HG03354 (cell line): ENCODE results near the gene DIAPH2.
A peak's percentile ranks its signal among the peaks of the same experiment; 100 is the strongest.

Experiments used
- ATAC-seq: cut with Tn5 transposase; IDR thresholded peaks from one replicate; pipeline ENCODE4 v1.9.1; 2021; ENCODE audit warnings: mild to moderate bottlenecking; ENCODE audit not compliant: unreplicated experiment, poor library complexity, severe bottlenecking

DIAPH2 gene

DNA sequence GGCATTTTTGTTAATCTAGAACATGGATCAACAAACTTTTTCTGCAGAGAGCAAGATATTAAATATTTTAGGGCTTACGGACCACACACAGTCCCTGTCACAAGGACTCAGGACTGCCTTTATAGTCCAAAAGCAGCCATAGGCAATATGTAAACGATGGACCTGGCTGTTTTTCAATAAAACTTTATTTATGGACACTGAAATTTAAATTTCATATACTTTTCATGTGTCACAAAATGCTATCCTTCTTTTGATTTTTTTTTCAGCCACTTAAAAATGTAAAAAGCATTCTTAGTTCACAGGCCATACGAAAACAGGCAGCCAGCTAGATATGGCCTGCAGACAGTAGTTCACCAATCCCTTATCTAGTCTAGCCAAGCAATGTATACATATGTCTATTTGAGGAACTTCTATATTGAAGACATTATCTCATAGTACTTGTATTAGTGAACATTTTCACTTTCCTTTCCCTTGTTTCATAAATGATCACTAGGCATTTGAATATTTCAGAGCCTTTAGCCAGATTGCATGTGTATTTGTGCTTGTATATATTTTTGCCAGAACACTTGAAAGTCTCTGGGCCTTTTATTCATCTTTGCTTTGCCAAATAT lies 549.9 kb downstream of the DIAPH2 start:
- peak; percentile 100 for ATAC-seq

DNA sequence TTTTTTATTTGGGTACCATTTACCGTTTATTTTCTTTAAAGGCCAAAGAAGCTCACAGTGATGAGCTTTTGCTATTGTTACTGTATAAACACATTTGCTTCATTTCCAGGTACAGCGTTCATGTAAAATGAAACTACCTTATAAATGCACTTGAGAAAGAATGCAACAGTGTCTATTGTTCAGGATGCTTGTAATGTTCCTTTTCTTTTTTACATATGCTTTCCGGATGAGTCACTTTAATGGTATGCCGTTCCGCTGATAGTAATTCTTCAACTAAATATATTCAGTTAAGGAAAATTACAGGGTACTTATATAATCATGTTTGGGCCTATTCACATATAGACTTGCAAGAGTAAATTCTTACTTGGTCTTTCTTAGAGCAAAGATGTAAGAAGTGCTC lies 554.0 kb downstream of the DIAPH2 start:
- no peak for ATAC-seq

DNA sequence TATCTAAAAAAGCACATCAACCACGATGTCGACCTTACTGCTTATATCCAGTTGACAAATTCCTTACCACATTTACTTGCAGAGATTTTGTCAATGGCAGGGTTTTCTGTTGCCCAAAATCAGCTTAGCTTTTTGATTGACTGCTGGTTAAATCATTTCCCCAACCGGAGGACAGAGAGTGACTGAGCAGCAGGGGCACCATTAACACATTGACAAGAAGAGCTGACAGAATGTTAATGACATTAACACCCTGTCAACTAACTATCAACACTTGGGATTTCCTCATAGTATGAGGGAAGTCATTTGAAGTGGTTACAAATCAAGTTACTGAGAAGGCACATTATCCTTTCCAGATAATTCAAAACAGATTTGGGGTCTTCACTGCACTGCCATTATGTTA lies 567.5 kb downstream of the DIAPH2 start:
- ATAC-seq: no peak

DNA sequence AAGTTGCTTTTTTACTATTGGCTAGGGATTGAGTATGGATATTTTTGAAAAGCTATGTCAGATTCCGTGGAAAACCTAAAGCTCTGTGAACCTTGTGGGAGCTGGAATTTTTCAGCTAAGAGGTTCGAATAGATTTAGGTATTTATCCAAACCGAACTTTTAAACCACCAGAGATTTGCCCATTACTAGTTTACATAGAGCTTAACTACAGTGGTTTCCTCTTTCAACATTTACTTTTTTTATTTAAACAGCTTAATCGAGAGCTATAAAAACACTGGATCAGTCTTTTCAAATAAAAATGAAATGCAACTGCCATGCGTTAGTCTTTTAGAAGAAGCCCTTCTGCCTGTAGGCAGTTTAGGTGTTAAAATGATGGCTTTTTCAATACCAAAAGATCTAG lies 576.0 kb downstream of the DIAPH2 start:
- no peak for ATAC-seq

DNA sequence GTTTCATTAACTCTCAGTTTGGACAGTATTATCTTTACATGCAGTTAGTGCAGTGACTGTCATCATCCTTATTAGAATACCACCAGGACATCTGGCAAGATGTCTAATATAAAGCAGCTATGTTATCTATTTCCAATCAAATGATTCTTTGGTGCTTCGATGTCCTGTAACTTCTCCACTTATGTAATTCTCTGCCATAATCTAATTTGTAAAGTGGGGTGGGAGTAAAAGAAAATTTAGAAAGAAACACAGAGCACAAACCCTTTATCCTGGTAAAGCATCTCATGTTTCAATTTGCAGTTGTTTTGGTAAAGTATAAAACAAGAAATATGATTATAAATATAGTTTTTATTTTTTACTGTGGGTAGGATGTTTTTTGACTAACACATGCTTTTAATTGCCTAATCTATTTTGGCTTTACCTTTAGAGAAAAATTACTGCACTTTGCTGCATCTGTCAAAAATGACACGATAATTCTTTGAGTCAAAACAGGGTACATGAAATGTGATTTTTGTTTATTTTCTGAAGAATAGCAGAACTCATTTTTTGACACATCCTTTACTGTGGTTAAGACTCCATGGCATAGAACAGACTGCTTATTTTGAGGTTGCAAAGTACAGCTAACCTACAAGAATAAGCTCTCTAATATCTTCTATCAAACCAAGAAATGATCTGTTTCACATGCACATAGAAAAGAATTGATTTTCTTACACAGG lies 581.9 kb downstream of the DIAPH2 start:
- ATAC-seq: no peak

DNA sequence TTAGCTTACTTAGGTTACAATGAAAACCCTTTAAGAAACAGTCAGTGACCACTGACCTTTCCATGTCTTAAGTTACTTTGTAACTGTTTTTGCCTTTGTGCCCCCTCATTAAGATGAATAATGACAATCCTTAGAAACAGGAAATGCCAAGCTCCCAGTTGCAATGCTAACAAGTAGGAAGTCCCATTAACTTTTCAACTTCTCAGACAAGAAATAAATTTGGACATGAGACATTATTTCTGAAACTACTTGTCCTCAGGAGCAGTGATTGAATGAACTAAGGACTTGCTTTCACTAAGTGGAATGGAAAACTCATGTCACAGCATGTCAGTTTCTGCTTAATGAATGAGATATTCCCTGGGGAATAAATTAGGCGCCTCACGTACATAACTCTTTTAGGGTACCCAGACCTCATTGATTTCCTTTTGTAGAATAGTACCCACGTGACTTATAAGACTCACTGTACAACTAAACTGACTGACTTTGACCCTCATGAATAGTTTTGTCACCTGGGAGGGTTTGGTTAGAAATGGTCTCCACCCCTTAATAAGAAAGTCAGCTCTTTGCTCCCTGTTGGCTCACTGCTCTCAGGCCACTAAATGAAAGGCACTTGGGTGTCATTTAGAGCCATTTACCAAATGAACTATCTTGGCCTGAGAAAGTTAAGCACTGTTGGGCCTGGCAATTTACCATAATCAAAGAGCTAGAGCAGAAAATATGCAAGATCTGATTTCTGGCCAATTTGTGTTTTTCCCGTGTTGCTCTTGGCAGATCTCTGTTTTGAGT lies 582.9 kb downstream of the DIAPH2 start:
- ATAC-seq: no peak

DNA sequence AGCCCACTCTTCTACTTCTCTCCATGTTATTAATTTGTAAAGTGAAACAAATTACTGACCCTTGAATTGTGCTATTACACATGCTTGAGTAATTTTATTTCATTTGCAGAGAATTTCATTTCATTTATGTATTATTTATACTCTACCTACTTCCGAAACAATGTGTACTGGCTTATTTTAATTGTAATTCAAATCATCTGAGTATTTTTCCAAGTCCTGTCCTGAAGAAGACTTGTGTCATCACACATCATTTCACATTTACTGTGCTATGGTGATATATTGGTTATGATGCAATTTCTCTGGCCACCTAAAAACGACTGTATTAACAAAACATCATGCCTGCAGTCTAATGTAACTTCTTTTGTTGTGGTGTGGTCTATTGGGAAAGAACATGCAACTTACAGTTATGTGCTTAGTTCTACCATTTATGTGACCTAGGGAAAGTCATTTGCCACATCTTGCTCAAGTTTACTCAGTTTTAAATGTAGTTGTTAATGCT lies 583.6 kb downstream of the DIAPH2 start:
- no peak for ATAC-seq

DNA sequence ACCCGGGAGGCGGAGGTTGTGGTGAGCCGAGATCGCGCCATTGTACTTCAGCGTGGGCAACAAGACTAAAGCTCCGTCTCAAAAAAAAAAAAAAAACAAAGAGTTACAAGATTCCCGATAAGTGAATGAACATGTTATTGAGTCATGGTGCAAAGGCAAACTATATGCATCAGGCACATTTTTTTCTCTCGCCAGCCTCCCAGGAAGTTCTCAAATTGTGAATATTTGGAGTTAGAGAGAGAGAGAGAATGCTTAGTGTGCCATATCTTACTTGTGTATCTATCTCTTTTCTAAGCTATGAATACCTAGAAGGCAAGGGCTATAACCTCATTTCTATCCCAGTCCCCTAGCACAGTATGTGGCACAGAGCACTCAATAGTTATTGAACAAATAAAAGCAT lies 599.9 kb downstream of the DIAPH2 start:
- ATAC-seq: no peak

DNA sequence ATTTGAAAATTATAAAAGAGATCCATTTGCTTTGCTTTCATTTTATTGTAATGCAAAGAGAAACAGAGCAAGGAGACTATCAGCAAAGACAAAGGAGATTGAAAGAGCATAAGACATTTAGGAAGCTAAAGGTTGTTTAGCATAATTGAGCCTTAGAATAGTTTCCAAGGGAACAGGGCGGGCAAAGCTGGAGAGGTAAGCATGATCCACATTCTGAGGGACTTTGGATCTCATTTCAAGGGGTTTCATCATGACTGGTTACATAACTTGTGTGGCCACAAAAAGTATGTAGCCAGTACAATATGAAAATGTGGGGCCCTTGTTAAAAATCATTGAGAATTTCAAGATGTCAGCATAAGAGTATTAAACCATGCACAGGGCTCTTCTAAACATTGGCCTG lies 605.6 kb downstream of the DIAPH2 start:
- ATAC-seq: no peak

DNA sequence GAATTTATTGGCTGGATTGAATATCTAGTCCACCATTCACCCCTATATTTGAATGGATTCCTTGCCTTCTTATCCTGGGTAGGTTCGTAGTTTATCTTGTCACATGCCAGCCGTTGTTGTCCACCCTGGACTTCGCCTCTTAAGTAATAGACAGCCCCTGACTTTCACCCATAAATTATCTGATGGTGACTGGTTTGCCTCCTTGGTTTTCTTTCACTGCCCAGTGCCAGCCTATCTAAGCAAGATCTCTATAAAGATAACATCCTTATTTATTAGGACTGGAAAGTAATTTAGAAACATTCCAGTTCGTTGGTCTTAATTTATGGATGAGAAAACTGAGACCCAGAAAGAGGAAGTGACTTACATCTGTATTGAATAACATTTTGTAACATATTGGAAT lies 609.4 kb downstream of the DIAPH2 start:
- no peak for ATAC-seq

DNA sequence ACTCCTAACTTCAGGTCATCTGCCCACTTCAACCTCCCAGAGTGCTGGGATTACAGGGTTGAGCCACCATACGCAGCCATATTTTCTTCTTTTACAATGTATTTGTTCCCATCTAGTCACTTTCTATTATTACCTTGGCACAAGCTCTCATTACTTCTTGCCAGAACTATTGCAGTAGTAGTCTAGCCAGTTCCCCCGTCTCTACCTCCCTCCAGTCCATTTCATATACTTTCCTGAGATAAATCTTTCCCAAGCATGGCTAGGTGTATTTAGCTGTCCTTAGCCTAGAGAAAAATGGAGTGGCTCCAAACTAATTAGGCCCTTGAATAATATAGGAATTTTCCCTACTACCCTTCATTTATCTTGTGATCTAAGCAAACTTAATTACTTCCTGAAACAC lies 611.3 kb downstream of the DIAPH2 start:
- ATAC-seq: no peak

DNA sequence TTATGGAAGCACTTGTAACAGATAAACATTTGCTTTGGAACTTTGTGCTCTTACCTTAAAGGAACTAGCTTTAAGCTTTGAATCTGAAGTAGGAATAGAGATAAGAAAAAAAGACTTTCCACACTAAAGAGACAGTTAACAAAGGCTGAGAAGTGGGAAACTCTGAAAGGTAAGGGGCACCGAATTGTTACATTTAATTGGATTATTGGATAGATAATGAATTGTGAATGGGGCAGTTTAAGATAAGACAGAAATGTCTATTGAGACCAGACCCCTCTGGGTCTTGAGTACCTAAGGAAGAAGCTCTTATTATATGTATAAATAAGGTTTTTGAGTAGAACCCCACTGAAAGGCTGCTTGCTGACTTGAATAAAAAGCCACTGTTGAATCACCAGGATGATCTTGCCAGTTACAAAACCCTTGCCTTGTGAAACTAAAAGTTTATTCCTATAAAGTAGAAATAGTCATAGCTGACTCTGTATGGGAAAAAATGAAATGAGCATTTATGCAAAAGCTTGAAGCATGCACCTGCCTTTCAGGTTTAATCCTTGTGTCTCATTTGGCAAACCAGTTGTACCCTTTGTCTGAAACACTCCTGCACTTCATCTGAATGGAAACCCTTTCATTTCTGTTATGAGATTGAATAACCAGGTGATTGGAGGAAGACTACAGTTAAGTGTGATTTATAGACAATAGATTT lies 622.3 kb downstream of the DIAPH2 start:
- no peak for ATAC-seq

DNA sequence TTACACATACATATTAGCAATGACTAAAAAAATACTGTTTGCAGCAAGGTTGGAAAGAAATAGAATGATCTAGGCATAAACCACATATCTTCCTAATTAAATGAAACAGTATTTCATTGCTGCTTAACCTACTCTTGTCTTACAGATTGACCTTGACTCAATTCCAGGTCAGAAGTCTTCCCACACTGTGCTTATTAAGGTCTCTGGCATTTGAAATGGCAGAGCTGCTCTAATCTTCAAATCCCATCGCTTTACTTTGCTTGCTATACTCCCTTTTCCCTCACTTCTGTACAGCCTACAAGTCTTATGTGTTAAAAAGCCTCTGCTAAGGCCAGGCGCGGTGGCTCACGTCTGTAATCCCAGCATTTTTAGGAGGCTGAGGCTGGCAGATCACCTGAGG lies 623.5 kb downstream of the DIAPH2 start:
- no peak for ATAC-seq

DNA sequence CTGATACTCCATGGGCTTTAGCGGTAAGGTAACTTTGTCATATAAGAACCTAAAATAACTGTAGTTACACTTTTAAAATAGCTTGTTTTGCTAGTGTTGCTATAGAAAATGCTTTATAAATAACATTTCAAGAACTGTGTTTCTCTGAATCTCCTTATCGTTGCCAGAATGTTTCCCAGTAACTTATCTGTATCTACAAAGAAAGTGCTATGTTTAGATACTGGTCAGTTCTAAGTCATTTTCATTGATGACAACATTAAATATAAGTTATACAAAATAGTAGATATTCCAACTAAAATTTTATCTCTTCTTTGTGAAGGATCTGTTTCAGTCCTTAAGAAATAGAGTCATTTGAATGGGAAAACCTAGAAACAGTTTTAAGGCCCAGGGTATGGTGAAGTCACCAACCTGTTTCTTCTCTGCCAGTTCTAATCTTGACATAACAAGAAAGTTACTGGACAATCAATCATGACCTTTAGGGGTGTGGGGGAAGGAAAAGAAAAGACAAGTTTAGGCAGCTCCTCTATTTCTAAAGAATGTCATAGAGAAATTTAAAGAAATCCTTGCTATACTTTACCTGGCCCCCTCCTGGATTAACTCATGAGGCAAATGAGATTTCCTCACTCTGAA lies 625.0 kb downstream of the DIAPH2 start:
- ATAC-seq: no peak

DNA sequence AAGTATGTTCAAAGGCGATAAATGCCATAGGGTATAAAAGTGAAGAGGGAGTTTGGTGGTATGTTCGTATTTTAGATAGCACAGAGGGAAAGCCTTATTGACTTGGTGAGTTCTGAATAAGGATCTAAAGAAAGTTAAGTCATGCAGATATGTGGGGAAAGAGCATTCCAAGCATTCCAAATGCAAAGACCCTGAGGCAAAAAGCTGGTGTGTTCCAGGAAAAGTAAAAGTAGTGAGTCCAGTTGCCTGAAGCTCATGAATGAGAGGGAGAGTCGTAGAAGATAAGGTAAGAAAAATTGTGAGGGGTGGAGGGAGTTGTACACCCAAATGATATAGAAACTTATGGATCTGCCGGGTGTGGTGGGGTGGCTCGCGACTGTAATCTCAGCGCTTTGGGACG lies 625.7 kb downstream of the DIAPH2 start:
- no peak for ATAC-seq

DNA sequence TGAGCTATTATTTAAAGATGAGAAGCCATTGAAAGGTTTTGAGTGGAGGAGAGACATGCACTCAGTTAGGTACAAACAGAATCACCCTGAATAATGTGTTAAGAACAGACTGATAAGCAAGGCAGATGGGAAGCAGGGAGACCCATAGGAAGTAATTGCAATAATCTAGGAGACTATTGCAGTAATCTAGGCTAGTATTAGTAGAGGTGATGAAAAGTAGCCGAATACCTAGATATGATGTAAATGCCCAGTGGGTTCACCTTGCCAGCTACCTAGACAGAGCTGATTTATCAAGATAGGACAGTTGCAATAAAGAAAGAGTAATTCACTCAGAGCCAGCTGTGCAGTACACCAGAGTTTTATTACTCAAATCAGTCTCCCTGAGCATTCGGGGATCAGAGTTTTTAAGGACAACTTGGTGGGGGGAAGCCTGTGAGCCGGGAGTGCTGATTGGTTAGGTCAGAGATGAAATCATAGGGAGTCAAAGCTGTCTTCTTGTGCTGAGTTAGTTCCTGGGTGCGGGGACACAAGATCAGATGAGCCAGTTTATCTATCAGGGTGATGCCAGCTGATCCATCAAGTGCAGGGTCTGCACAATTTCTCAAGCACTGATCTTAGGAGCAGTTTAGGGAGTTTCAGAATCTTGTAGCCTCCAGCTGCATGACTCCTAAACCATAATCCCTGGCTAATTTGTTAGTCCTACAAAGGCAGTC lies 626.6 kb downstream of the DIAPH2 start:
- ATAC-seq: no peak

DNA sequence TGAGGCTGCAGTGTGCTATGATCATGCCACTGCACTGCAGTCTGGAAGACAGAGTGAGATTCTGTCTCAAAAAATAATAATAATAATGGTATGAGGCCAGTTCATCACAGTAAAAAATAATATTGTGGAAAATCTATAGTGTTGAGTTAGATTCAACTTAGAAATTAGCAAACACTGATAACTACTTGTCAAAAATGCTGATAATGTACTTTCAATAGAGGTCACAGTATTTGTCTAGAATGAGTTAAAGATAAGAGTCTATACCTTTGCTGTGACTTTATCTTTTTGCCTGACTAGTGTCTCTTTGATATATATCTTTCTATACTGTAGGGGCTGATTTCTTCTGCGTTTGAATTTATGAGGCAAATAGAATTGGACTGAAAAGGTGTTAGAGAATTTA lies 629.7 kb downstream of the DIAPH2 start:
- ATAC-seq: no peak

DNA sequence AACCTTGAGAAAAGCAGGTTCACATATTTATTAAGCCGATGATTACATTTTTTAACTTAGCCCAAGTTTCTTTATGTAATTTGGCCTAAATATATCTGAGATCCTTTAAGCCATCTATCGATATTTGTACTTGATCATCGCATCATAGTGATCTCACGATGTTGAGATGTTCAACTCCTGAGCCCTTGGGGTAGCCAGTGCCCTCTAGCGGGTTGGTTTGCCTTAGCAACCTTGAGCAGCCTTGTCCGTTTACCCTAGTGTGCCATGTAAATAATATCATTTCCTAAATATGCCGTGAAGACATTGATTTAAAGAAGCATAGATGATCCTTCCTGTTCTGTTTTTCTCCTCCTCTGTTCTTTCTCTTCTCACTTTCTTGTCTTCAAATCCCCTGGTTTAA lies 631.3 kb downstream of the DIAPH2 start:
- no peak for ATAC-seq

DNA sequence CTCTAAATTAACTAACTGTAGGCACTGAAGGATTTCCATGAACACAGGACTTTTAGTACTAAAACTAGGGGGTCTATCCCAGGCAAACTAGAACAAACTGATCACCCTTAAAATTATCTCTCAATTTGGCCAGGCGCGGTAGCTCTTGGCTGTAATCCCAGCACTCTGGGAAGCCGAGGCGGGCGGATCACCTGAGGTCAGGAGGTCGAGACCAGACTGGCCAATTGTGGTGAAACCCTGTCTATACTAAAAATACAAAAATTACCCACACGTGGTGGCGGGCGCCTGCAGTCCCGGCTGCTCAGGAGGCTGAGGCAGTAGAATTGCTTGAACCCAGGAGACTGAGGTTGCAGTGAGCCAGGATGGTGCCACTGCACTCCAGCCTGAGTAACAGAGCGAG lies 635.7 kb downstream of the DIAPH2 start:
- ATAC-seq: no peak
